HEK293 (cell line): Measurements from ENCODE around the gene ARL16.

Source experiments
- CTCF ChIA-PET: fragments of 350-600 bp; formaldehyde crosslinking; extraction: SDS; loops from one replicate; lab custom pipeline; 2021; ENCODE audit warnings: antibody characterized with exemption; lab: Yijun Ruan, JAX
- POLR2A ChIA-PET: fragments of 300-600 bp; formaldehyde crosslinking; extraction: SDS; loops from one replicate; lab custom pipeline; 2020; ENCODE audit warnings: antibody characterized with exemption, inconsistent platforms; lab: Yijun Ruan, JAX
- H3K27ac ChIP-seq: fragments of 200-500 bp; sonication (Bioruptor generic); 2 replicates; pipeline ENCODE4 v1.5.1; 2014; ENCODE audit warnings: low read depth, low read length, control low read depth, inconsistent platforms; ENCODE audit errors: extremely low read depth
- H3K36me3 ChIP-seq, 2 experiments: fragments of 200-500 bp in 1 of 2; sonication (Bioruptor generic) in 1 of 2; 1 replicate in 1 of 2; 2 replicates in 1 of 2; pipeline ENCODE4 v1.5.1; 2014 to 2017; ENCODE audit warnings: inconsistent platforms in 2 of 2, low read length in 2 of 2; ENCODE audit not compliant: control insufficient read depth in 2 of 2, insufficient read depth in 1 of 2
- H3K4me1 ChIP-seq: fragments of 200-500 bp; sonication (Bioruptor generic); 2 replicates; pipeline ENCODE4 v1.5.1; 2014; ENCODE audit warnings: mild to moderate bottlenecking, low read length, inconsistent platforms; ENCODE audit not compliant: control insufficient read depth, insufficient read depth
- H3K4me3 ChIP-seq: 2 replicates; pipeline ENCODE4 v1.5.1; 2011; ENCODE audit warnings: low read depth, mild to moderate bottlenecking, control low read depth, low read length, moderate library complexity
- H3K9me3 ChIP-seq: fragments of 200-500 bp; sonication (Bioruptor generic); 2 replicates; pipeline ENCODE4 v1.5.1; 2014; ENCODE audit warnings: low read depth, low read length, inconsistent platforms; ENCODE audit not compliant: control insufficient read depth, insufficient read depth
- GFI1B ChIP-seq: fragments of 450-650 bp; formaldehyde crosslinking; IDR thresholded peaks from 2 replicates; pipeline ENCODE4 v1.5.1; 2016; ENCODE audit warnings: missing biosample characterization, missing genetic modification characterization
- OVOL3 ChIP-seq: fragments of 450-650 bp; formaldehyde crosslinking; IDR thresholded peaks from 2 replicates; pipeline ENCODE4 v1.5.1; 2016; ENCODE audit warnings: missing biosample characterization, missing genetic modification characterization
- REPIN1 ChIP-seq: fragments of 450-650 bp; formaldehyde crosslinking; IDR thresholded peaks from 2 replicates; pipeline ENCODE4 v1.5.1; 2017; ENCODE audit warnings: missing biosample characterization, missing genetic modification characterization, low read depth
- SALL2 ChIP-seq: fragments of 450-650 bp; formaldehyde crosslinking; IDR thresholded peaks from 2 replicates; pipeline ENCODE4 v1.5.0; 2017; ENCODE audit warnings: missing biosample characterization, mild to moderate bottlenecking, missing genetic modification characterization, borderline replicate concordance
- SP2 ChIP-seq: fragments of 450-650 bp; formaldehyde crosslinking; IDR thresholded peaks from 2 replicates; pipeline ENCODE4 v1.5.1; 2016; ENCODE audit warnings: missing biosample characterization, missing genetic modification characterization
- SP3 ChIP-seq: fragments of 450-650 bp; formaldehyde crosslinking; IDR thresholded peaks from 2 replicates; pipeline ENCODE4 v1.5.1; 2016; ENCODE audit warnings: missing biosample characterization, missing genetic modification characterization
- ZBTB21 ChIP-seq: fragments of 450-650 bp; formaldehyde crosslinking; IDR thresholded peaks from 2 replicates; pipeline ENCODE4 v1.5.1; 2017; ENCODE audit warnings: missing biosample characterization, missing genetic modification characterization
- ZFHX2 ChIP-seq: fragments of 450-650 bp; formaldehyde crosslinking; conservative IDR thresholded peaks from 2 replicates; pipeline ENCODE4 v1.5.1; 2016; ENCODE audit warnings: missing biosample characterization, missing genetic modification characterization
- ZFP41 ChIP-seq: fragments of 450-650 bp; formaldehyde crosslinking; IDR thresholded peaks from 2 replicates; pipeline ENCODE4 v1.5.1; 2016; ENCODE audit warnings: missing biosample characterization, missing genetic modification characterization, borderline replicate concordance
- ZFP69B ChIP-seq: fragments of 450-650 bp; formaldehyde crosslinking; IDR thresholded peaks from 2 replicates; pipeline ENCODE4 v1.5.1; 2016; ENCODE audit warnings: missing biosample characterization, missing genetic modification characterization
- ZNF175 ChIP-seq: fragments of 450-650 bp; formaldehyde crosslinking; IDR thresholded peaks from 2 replicates; pipeline ENCODE4 v1.5.1; 2016; ENCODE audit warnings: missing biosample characterization, missing genetic modification characterization
- ZNF19 ChIP-seq: fragments of 450-650 bp; formaldehyde crosslinking; IDR thresholded peaks from 2 replicates; pipeline ENCODE4; 2016; ENCODE audit warnings: missing biosample characterization, missing genetic modification characterization, low read depth
- ZNF211 ChIP-seq: fragments of 450-650 bp; formaldehyde crosslinking; IDR thresholded peaks from 2 replicates; pipeline ENCODE4 v1.5.1; 2016; ENCODE audit warnings: low read depth, missing biosample characterization, missing genetic modification characterization
- ZNF423 ChIP-seq: fragments of 450-650 bp; formaldehyde crosslinking; IDR thresholded peaks from 2 replicates; pipeline ENCODE4 v1.5.1; 2016; ENCODE audit warnings: missing biosample characterization, missing genetic modification characterization
- ZNF623 ChIP-seq: fragments of 450-650 bp; formaldehyde crosslinking; IDR thresholded peaks from 2 replicates; pipeline ENCODE4 v1.5.1; 2016; ENCODE audit warnings: missing biosample characterization, missing genetic modification characterization
- ZNF776 ChIP-seq: fragments of 450-650 bp; formaldehyde crosslinking; IDR thresholded peaks from 2 replicates; pipeline ENCODE4 v1.5.0; 2017; ENCODE audit warnings: missing biosample characterization, missing genetic modification characterization, borderline replicate concordance
- TF ChIP-seq, protein P1 (sequence below): fragments of 450-650 bp; formaldehyde crosslinking; IDR thresholded peaks from 2 replicates; pipeline ENCODE4 v1.5.1; 2016; ENCODE audit warnings: missing biosample characterization, missing genetic modification characterization, borderline replicate concordance
- TF ChIP-seq, protein P2 (sequence below): fragments of 450-650 bp; formaldehyde crosslinking; IDR thresholded peaks from 2 replicates; pipeline ENCODE4 v1.5.1; 2016; ENCODE audit warnings: missing biosample characterization, missing genetic modification characterization
- TF ChIP-seq, protein P3 (sequence below): fragments of 450-650 bp; formaldehyde crosslinking; IDR thresholded peaks from 2 replicates; pipeline ENCODE4 v1.5.1; 2016; ENCODE audit warnings: missing biosample characterization, missing genetic modification characterization
- TF ChIP-seq, protein P4 (sequence below): fragments of 450-650 bp; formaldehyde crosslinking; IDR thresholded peaks from 2 replicates; pipeline ENCODE4 v1.5.1; 2016; ENCODE audit warnings: missing biosample characterization, missing genetic modification characterization
- TF ChIP-seq, protein P5 (sequence below): fragments of 450-650 bp; formaldehyde crosslinking; IDR thresholded peaks from 2 replicates; pipeline ENCODE4 v1.5.1; 2016; ENCODE audit warnings: missing biosample characterization, missing genetic modification characterization
- TF ChIP-seq, protein P6 (sequence below): fragments of 450-650 bp; formaldehyde crosslinking; IDR thresholded peaks from 2 replicates; pipeline ENCODE4 v1.5.1; 2016; ENCODE audit warnings: missing biosample characterization, missing genetic modification characterization, low read depth

The ARL16 gene

DNA sequence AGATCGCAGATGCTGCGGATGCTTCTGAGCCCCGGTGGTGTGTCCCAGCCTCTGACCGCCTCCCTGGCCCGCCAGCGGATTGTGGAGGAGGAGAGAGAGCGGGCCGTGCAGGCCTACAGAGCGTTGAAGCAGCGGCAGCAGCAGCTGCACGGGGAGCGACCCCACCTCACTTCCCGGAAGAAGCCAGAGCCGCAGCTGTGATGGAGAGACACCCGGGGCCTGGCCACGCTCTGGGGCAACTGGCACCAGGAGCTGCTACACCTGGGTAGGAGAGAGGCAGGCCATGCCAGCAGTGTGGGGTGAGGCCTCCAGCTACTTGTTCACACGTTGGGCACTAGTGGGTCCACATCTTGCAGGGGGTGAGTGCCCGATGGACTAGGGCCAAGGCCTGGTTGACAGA, 11.1 kb downstream of the ARL16 start:
- no peak overlapping the region for H3K4me3 ChIP-seq
- CTCF ChIA-PET: interaction anchor here (0.6 to 0.9 kb wide), 2 partner anchors 11 to 14 kb away, joined by 3 to 7 read pairs; partner anchors contain the start of genes ARL16 and HGS
- H3K9me3 ChIP-seq: no peaks in the 10 kb centered on the region
- TF ChIP-seq SALL2 (no peak), ZNF211 (tag by site-specific recombination) (no peak), OVOL3 (tag by site-specific recombination) (no peak), GFI1B (no peak), REPIN1 (tag by site-specific recombination) (no peak)
- TF ChIP-seq, protein P1, sequence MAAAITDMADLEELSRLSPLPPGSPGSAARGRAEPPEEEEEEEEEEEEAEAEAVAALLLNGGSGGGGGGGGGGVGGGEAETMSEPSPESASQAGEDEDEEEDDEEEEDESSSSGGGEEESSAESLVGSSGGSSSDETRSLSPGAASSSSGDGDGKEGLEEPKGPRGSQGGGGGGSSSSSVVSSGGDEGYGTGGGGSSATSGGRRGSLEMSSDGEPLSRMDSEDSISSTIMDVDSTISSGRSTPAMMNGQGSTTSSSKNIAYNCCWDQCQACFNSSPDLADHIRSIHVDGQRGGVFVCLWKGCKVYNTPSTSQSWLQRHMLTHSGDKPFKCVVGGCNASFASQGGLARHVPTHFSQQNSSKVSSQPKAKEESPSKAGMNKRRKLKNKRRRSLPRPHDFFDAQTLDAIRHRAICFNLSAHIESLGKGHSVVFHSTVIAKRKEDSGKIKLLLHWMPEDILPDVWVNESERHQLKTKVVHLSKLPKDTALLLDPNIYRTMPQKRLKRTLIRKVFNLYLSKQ (tag by site-specific recombination): no peak
- TF ChIP-seq, all 188 proteins: peak for 0
- no peak overlapping the region for H3K27ac ChIP-seq
- H3K4me1 ChIP-seq: peaks cover 4% of the 10 kb centered on the region; the same call in 1 of the 2 replicates
- POLR2A ChIA-PET: interaction anchor here (0.6 to 3.0 kb wide), 3 partner anchors 10 to 38 kb away, joined by 3 to 16 read pairs (median 3); partner anchors contain the start of genes ARL16 and HGS
- H3K36me3 ChIP-seq: peaks cover 47 to 76% of the 10 kb centered on the region in 2 experiments; a peak in 2 of 3 replicates

DNA sequence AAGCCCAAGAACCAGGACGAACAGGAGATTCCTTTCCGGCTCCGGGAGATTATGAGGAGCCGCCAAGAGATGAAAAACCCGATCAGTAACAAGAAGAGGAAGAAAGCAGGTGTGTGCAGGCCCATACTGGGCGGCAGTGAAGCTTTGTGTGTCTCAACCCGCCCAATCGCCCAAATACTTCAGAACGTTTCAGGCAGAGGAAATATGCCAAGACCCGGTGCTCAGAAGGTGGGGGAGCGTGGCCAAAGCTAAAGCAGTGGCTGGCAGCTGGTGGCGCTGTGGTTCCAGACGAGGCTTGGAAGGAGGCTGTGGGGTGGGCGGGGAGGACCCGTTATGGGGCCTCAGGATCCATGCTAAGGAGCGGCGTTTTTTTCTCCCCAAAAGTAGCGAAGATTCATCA, 15.8 kb downstream of the ARL16 start:
- Histone ChIP-seq H3K9me3 (no peaks in the 10 kb centered on the region), H3K4me1 (peaks cover 5% of the 10 kb centered on the region; the same call in 1 of the 2 replicates), H3K4me3 (no peak overlapping the region)
- CTCF ChIA-PET: interaction anchor here (0.7 to 2.3 kb wide), 2 partner anchors 15 to 311 kb away, joined by 3 to 9 read pairs; partner anchors contain the start of genes ARL16 and HGS
- POLR2A ChIA-PET: interaction anchor here (1.4 to 1.6 kb wide), 2 partner anchors 35 to 115 kb away, joined by 5 to 6 read pairs; partner anchors contain the start of genes FAAP100 and MRPL12
- no peak for TF ChIP-seq ZNF623
- TF ChIP-seq ZFP69B (tag by site-specific recombination): no peak
- no peak for TF ChIP-seq ZNF423 (tag by site-specific recombination)
- TF ChIP-seq ZBTB21: no peak
- no peak for TF ChIP-seq ZNF19 (tag by site-specific recombination)
- TF ChIP-seq, protein P2, sequence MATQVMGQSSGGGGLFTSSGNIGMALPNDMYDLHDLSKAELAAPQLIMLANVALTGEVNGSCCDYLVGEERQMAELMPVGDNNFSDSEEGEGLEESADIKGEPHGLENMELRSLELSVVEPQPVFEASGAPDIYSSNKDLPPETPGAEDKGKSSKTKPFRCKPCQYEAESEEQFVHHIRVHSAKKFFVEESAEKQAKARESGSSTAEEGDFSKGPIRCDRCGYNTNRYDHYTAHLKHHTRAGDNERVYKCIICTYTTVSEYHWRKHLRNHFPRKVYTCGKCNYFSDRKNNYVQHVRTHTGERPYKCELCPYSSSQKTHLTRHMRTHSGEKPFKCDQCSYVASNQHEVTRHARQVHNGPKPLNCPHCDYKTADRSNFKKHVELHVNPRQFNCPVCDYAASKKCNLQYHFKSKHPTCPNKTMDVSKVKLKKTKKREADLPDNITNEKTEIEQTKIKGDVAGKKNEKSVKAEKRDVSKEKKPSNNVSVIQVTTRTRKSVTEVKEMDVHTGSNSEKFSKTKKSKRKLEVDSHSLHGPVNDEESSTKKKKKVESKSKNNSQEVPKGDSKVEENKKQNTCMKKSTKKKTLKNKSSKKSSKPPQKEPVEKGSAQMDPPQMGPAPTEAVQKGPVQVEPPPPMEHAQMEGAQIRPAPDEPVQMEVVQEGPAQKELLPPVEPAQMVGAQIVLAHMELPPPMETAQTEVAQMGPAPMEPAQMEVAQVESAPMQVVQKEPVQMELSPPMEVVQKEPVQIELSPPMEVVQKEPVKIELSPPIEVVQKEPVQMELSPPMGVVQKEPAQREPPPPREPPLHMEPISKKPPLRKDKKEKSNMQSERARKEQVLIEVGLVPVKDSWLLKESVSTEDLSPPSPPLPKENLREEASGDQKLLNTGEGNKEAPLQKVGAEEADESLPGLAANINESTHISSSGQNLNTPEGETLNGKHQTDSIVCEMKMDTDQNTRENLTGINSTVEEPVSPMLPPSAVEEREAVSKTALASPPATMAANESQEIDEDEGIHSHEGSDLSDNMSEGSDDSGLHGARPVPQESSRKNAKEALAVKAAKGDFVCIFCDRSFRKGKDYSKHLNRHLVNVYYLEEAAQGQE (tag by site-specific recombination): no peak
- TF ChIP-seq GFI1B: no peak
- no peak for TF ChIP-seq ZNF175 (tag by site-specific recombination)
- TF ChIP-seq, protein P3, sequence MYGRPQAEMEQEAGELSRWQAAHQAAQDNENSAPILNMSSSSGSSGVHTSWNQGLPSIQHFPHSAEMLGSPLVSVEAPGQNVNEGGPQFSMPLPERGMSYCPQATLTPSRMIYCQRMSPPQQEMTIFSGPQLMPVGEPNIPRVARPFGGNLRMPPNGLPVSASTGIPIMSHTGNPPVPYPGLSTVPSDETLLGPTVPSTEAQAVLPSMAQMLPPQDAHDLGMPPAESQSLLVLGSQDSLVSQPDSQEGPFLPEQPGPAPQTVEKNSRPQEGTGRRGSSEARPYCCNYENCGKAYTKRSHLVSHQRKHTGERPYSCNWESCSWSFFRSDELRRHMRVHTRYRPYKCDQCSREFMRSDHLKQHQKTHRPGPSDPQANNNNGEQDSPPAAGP (tag by site-specific recombination): no peak
- TF ChIP-seq, protein P4, sequence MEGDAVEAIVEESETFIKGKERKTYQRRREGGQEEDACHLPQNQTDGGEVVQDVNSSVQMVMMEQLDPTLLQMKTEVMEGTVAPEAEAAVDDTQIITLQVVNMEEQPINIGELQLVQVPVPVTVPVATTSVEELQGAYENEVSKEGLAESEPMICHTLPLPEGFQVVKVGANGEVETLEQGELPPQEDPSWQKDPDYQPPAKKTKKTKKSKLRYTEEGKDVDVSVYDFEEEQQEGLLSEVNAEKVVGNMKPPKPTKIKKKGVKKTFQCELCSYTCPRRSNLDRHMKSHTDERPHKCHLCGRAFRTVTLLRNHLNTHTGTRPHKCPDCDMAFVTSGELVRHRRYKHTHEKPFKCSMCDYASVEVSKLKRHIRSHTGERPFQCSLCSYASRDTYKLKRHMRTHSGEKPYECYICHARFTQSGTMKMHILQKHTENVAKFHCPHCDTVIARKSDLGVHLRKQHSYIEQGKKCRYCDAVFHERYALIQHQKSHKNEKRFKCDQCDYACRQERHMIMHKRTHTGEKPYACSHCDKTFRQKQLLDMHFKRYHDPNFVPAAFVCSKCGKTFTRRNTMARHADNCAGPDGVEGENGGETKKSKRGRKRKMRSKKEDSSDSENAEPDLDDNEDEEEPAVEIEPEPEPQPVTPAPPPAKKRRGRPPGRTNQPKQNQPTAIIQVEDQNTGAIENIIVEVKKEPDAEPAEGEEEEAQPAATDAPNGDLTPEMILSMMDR (tag by site-specific recombination): 0 out of 2 replicates have a peak, but pooled peaks have one; percentile 37
- no peak for TF ChIP-seq ZNF776 (tag by site-specific recombination)
- TF ChIP-seq ZFP41 (tag by site-specific recombination): no peak
- TF ChIP-seq, protein P5, sequence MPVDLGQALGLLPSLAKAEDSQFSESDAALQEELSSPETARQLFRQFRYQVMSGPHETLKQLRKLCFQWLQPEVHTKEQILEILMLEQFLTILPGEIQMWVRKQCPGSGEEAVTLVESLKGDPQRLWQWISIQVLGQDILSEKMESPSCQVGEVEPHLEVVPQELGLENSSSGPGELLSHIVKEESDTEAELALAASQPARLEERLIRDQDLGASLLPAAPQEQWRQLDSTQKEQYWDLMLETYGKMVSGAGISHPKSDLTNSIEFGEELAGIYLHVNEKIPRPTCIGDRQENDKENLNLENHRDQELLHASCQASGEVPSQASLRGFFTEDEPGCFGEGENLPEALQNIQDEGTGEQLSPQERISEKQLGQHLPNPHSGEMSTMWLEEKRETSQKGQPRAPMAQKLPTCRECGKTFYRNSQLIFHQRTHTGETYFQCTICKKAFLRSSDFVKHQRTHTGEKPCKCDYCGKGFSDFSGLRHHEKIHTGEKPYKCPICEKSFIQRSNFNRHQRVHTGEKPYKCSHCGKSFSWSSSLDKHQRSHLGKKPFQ (tag by site-specific recombination): no peak
- TF ChIP-seq, protein P6, sequence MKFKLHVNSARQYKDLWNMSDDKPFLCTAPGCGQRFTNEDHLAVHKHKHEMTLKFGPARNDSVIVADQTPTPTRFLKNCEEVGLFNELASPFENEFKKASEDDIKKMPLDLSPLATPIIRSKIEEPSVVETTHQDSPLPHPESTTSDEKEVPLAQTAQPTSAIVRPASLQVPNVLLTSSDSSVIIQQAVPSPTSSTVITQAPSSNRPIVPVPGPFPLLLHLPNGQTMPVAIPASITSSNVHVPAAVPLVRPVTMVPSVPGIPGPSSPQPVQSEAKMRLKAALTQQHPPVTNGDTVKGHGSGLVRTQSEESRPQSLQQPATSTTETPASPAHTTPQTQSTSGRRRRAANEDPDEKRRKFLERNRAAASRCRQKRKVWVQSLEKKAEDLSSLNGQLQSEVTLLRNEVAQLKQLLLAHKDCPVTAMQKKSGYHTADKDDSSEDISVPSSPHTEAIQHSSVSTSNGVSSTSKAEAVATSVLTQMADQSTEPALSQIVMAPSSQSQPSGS: no peak
- TF ChIP-seq ZFHX2 (tag by site-specific recombination): 0 out of 2 replicates have a peak, but pooled peaks have one; percentile 20
- TF ChIP-seq SP2: peak; percentile 15; the same call in 1 of the 2 replicates
- TF ChIP-seq SP3: peak; percentile 26; the same call in 1 of the 2 replicates
- TF ChIP-seq, all 188 proteins: peak for 4
- peaks cover 32 to 66% of the 10 kb centered on the region in 2 experiments; a peak in 2 of 3 replicates for H3K36me3 ChIP-seq
- H3K27ac ChIP-seq: no peak overlapping the region; the same call in 1 of the 2 replicates
